HG03432 (cell line): Measurements from ENCODE around the gene ACO1.

Source experiments
- ATAC-seq: cut with Tn5 transposase; IDR thresholded peaks from one replicate; pipeline ENCODE4 v1.9.1; 2021; ENCODE audit warnings: mild to moderate bottlenecking, moderate library complexity; ENCODE audit not compliant: unreplicated experiment

ACO1 gene

DNA sequence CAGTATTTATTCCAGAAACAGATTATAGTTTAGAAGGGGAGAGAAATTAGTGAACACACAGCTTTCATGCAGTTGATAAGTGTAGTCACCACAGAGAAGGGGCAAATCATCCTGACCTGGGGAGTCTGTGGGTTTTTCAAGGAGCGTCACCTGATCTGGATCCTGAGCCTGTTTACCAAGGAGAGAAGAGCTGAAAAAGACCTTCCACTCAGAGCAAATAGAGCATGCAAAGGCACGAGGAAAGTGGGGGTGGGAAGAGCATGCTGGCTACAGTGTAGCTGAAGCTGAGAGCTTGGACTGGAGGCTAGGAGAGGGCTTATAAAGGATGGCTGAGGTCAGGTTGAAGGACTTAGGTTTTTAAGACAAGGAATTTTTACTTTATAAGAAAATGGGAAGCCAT, 30.4 kb downstream of the ACO1 start:
- ATAC-seq, result no peak

DNA sequence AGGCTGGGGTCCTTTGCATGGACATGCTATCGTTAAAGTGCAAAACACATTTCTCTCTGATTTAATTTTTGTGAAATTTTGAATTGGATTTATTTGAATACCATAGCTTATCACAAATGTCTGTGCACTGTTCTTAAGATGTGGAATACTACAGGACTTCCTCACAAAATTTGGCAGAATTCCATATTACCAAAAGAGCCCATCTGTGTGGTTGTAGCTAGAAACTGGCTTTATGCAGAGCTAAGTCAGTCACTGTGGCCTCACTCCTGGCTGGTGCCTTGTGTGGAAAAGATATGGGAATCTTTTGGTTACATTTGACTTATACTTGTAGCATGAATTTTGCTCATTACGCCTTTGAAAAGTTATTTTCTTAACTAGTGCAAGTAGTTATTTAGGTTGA, 35.5 kb downstream of the ACO1 start:
- ATAC-seq, result no peak

DNA sequence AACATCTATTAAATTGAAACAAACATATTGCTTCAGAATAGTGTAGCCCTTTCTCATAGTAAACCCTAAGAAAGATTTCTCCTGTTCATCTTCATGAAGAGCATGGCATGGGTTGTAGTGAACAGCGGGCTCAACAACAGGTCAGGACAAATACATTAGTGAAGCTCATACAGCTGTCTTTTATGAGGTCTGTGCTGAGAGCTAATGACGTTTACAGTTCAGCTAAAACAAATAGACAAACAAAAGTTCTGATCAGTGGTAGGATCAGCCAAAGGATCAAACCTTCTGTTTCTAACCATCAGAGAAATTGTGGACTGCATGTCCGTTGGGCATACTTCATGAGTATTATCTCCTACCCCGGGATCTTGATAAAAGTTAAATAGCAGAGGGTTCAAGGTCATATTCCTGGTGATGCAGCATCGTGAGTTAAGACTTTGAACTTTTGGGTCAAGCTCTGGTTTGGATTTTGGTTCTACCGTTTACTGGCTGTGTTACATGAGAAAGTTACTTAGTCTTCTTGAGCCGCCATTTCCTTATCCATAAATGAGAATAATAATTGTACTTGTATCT, 37.9 kb downstream of the ACO1 start:
- no peak for ATAC-seq

DNA sequence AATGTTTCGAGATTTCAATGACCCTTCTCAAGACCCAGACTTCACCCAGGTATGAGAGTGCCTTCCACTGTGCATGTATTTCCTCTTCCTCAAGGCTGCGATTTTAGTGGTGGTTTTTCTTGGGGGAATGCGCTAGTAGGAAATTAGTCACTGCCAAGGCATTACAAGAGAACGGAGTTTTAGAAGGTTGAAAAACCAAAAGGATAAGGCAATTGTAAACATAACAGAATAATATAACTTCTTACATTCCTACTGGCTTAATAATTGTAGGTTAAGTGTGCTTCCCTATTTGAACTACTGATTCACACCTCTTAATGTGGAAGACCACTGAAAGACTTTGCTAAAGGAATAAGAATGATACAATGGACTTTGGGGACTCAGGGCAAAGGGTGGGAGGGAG, 38.9 kb downstream of the ACO1 start:
- ATAC-seq, result no peak

DNA sequence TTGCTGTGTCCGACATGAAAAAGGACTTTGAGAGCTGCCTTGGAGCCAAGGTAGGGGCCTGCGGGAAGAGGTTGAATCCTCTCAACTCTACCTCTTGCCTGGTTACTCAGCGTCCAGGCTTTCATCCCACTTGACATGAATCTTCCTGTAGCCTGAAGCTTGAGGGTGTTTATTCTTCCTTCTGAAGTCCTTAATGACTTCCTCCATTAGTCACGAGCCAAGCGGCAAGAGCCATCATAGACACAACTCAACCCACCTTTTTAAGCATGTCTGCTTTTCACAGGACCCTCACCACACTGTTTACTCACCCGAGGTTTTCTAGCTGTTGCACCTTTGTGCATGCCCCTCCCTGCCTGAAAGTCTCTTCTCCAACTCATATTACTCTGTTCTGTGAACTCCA, 40.2 kb downstream of the ACO1 start:
- no peak for ATAC-seq

DNA sequence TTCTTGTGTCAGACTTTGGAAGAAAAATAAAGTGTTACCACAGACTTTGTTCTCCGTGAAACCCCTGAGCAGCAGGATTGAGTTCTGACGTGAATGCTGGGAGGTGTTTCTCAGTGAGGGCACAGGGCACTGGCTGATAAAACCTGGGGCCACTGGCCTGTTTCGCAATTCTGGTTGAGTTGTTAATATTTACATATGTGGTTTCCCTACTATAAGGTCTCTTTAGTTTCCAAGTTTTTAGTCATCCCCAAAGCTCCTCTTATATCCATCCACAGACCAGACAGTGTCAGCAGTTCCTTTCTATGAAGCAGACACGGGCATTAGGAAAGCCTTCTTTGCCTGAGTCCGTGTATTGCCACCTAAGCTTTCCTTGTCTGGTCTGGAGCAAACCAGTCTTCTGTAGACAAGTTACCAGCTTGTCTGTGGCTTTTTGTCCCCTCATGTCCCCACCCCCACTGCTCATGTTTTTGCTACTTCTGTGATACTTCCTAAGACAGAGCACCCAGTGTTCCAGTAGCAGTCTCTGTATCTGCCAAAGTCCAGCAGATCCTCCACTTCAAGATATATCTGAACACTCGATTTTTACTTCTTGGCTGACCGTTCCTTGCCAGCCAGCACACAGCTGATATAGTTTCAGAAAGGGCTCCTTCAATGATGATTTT, 42.0 kb downstream of the ACO1 start:
- ATAC-seq, result no peak

DNA sequence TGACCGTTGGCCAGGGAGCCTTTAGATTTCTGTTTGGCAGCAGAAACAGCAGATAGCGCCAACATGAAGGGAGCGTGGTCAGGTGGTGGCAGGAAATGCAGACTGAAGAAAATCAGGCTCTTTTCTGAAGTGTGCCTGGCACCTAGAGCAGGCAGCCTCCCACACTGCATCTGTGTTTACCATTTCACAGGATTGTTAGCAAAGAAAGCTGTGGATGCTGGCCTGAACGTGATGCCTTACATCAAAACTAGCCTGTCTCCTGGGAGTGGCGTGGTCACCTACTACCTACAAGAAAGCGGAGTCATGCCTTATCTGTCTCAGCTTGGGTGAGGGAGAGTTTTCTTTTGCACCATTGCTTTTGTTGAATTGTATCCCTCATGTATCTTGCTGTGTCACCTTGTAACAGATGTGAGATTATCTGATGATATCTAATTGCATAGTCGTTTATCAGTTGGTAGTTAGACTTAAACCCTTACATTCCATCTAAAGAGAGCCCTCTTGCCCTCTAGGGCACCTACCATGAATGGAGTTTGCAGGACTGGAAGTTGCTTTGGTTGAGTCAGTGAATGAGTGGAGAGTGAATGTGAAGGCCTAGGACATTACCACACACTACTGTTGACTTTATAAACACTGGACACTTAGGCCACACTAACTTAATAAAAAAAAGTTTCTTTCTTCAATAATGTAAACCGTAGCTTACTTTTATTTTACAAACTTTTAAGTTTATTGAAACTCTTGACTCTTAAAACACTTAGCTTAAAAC, 42.8 kb downstream of the ACO1 start:
- no peak for ATAC-seq

DNA sequence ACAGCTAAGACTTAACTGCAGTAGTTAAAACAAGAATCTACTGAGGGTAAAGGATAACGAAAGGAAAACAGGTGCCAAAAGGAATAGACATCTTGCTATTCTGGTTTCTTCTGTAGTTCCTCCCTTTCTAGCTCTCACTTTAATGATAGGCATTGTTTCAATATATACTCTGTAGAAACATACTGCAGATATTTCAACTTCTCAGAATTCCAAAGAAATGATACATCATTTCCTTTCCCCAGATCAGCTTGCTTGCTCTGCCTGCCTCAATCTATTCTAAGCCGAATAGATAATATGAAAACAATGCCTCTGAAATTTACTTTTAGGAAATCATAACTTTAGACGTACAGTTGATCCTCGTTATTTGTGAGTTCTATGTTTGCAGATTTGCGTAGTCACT, 46.3 kb downstream of the ACO1 start:
- ATAC-seq, result no peak

DNA sequence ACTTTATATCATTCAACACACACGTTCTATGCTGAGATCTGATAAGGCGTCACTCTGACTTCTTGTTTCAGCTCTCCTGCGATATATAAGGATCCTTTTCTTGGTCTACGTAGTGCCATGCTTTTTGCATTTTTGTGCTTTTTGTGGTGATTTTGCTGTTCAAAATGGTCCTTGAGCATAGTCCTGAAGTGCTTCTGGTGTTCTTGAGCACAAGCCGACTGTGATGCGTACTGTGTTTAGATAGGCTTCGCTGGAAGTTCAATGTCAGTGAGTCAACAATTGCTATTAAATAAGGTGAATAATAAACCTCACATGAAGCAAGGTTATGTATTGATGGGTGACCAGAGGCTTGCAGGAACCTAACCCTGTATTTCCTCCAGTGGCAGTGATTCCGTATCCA, 46.8 kb downstream of the ACO1 start:
- ATAC-seq, result no peak

DNA sequence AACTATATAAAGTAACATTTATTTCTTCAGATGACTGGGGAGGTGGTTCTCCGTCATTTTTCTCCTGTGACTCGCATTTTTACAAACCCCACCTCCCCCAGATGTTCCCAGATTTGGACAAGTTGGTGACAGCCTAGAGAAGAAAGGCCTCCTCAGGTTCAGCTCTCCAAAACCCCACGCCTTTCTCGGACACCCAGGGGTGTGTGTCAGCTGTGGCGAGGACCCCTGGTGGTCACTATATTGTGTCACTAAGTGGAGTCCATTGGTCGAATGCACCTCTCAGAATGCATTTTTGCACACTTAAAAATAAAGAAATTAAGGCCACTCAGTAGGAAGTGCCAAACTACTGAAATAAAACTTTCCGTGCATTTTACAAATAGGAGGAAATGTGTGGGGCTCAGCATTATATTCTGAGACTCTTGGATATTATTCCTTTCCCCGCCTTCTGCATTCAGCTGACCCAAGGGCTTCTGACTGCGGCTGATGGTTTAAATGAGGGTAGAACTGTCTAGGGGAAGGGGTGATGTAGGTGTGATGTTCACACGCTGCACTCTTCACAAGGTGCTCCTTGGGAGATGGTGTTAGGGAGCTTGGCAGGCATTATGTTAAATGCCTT, 47.6 kb downstream of the ACO1 start:
- ATAC-seq, result no peak

DNA sequence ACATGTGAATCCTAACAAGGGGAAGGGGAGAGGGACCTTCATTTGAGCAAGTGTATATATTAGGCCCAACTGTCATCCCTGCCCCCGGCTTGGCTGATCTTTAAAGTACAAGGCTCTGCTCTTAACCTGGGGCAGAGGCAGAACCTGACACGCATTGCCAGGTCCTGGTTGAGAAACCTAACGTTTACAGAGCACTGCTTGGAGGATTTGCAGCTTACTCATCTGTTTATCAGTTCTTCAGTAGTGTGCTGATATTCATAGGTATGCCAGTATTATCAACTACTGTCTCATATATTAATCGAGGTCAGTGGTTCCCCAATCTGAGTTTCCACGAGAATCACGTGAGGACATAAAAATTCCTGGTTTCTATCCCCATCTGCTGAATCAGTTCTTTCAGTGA, 50.4 kb downstream of the ACO1 start:
- no peak for ATAC-seq

DNA sequence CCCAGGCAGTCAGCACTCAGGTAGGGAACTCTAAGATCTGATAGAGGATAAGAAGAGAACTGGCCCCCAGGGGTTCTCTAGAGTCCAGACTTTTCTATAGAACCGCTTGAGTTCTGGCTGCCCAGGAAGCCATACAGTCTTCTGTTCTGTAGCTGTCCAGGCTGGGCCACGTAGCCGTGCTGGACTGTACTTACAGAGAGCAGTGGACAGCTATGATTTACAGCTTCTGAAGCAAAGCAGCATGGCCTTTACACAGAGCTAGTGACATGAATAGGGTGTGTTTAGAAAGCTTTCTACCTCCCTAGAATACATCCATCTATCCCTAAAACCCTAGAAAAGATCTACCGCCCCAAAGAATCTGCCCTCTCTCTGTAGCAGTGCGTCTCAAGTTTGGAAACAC, 57.2 kb downstream of the ACO1 start:
- ATAC-seq, result no peak

DNA sequence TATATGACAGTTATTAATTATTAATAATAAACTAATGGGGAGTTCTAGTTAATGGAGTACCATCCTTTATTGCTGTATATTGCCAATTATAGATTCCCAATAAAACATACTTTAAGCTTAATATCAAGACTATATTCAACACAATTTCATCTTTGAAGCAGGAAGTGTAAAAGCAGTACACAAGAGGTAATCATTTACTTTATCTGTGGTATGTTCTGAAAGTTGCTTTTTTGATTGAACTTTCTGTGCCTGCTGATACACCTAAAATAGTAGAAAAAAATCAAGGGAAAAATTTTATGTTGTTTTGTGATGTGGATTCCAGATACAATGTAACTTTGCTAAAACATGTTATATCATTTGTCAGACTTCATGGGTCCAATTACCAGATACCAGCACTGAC, 58.0 kb downstream of the ACO1 start:
- ATAC-seq, result peak; percentile 53

DNA sequence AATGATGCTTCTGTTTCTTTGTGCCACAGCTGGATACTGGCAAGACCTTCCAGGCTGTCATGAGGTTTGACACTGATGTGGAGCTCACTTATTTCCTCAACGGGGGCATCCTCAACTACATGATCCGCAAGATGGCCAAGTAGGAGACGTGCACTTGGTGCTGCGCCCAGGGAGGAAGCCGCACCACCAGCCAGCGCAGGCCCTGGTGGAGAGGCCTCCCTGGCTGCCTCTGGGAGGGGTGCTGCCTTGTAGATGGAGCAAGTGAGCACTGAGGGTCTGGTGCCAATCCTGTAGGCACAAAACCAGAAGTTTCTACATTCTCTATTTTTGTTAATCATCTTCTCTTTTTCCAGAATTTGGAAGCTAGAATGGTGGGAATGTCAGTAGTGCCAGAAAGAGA, 65.5 kb downstream of the ACO1 start:
- no peak for ATAC-seq

DNA sequence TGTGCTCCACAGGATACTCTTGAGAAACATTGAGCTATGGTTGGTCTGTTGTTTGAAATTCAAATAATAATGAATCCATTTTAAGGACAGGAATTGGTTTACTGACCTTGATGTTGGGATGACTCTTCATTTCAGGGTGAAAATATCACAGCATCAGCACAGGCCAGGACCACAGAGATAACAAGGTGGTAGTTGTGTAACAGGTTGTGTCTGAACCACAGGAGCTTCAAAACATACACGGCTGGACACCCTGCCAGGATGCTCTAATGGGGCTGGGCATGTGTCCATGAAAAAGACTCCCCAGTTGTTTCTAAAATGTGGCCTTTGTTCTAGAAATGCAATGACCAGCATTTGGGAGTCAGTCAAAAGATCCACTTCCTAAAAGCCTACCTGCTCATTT, 69.8 kb downstream of the ACO1 start:
- no peak for ATAC-seq

DNA sequence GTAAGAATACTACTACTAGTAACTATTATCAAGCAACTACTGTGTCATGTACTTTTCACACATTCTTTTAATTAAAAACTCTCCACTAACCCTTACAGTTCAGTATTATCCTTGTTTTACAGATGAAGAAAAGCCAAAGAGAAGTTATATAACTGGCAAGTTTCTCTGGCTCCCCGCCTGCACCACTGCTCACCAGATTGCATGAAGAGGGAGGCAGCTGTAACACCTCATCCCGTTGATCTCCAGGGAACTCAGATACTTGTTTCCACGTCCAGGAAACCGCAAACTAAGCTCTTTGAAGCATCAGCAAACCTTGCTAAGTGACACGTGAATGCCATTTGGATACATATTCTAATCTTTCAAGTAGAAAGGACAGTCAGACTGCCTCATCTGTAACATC, 71.3 kb downstream of the ACO1 start:
- no peak for ATAC-seq

DNA sequence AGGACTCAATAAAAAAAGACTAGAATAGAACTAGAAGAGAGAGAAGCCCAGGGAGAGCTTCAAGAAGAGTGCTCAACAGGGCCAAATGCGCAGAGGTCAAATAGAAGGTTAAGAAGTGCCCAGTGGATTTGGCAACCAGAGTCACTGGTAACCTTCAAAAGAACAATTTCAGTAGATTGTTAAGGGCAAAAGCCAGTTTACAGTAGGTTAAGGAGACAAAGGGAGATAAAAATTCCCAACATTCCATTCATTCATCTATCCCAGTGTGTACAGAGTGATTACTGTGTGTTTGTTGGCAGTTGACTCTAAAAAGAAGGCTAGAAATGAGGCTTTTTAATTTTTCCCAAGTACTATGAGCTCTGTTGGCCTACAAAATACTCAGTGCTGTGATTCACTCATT, 72.1 kb downstream of the ACO1 start:
- no peak for ATAC-seq

DNA sequence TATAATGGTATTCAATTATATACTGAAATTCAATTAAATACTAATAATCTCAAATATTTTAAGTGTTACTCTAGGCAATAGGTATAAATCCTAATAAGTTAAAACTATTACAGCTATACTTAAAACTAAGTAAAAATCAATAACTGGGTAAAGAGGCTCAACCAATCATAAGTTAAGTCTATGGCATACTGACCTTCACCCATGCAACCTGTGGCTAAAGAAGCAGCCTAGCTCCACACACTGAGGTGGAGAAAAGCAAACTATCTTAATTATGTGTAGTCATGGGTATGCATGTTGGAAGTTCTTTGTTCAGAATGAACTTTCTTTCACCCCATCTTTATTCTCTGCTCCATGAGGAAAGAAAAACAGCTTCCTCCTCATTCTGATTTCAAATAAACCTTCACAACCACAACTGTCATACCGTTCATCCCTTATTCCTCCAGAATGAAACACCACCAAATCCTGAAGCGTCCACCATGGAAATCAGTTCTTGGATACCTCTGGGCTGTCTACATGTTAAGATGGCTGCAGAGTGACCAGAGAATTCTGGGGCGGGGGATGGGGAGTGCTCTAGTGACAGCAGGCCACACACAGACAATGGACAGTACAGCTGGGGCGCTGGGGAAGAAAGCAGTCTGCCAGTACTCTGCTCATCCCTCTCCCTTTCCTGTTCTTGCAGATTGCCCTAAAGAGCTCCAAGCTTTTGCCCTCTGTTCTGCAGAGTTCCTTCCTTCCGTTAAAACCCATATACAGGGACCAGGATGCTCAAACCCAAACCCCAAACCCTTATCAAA, 79.3 kb downstream of the ACO1 start:
- ATAC-seq, result no peak

DNA sequence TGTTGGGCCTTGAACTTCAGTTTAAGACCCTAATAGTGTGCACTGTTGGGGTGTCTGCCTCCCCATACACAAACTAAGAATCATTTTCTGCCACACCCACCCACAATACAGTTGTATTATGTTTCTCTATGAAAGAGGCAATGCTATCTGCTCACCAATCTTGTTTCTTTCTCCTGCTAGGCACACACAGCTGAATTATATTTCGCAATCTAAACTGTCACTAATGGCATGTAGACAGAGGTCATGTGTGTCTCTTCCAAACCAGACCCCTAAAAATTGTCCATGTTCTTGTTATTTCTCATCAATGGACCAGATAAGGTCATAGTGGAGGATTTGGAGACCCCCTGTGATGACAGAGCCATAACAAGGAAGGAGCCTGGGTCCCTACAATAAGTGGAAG, 84.3 kb downstream of the ACO1 start:
- no peak for ATAC-seq

DNA sequence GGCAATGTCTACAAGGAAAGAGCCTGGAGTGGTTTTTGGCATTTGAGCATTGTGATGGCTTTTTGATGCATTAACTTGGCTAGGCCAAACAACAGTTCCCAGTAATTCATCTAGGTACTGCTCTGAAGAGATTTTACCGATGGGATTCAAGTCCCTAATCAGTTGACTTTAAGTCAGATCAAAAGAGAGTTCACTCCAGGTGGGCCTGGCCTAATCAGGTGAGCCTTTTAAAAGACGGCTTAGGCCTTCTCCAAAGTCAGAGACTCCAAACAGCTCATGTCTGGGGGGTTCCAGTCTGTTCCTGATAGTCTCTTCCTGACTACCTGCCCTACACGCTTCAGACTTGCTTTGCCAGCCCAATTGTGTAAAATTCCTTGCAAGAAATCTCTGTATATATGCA, 87.9 kb downstream of the ACO1 start:
- ATAC-seq, result no peak

DNA sequence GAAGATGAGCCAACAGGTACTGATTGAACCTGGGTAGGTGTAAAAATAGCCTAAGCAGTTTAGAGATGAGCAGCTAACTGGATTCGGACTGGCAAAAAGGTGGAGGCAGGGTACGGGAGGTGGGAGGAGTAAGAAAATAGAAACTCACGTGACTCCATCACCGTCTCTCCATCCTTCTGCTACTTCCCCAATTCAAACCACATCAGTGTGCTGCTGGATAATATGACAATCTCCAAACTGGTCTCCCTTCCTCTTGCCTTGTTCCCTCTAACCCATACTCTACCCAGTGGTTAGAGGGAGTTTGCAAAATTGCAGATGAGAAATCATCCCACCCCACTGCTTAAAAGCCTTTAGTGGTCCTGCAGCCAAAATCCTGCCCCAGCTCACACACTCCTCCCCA, 98.9 kb downstream of the ACO1 start:
- no peak for ATAC-seq
